Psoas muscle (tissue), 8 donors: ENCODE measurements around the gene CNDP1. TPM values are rescaled to one million over a fixed set of nuclear protein-coding genes. Genes with fewer than 3 reads are reported as not detected.
A peak's percentile ranks its signal among the peaks of the same experiment; 100 is the strongest.

Experiments
- ATAC-seq, 4 donors: fragments of 200-7000 bp; cut with Tn5 transposase; one replicate each; pipeline ENCODE4 v1.9.1; 2020; ENCODE audit warnings: moderate library complexity in 3 of 4, mild to moderate bottlenecking in 2 of 4
- DNase-seq, 2 donors: peaks; one replicate each; pipeline ENCODE4 v3.0.0-alpha.2; 2020
- H3K27ac ChIP-seq: fragments of 200-600 bp; one replicate; pipeline ENCODE4 v1.8.0; 2022
- H3K27me3 ChIP-seq, 3 donors: fragments of 200-600 bp in 1 of 3; one replicate each; pipeline versions ENCODE4 v1.6.1 to v1.8.0; 2013 to 2022; ENCODE audit warnings: low read length in 2 of 3, mild to moderate bottlenecking in 2 of 3, moderate library complexity in 1 of 3; ENCODE audit not compliant: insufficient read depth in 3 of 3
- H3K36me3 ChIP-seq, 2 donors: fragments of 200-600 bp in 1 of 2; one replicate each; pipeline versions ENCODE4 v1.6.1 to v1.8.0; 2013 to 2022; ENCODE audit warnings: low read depth in 1 of 2, mild to moderate bottlenecking in 1 of 2, moderate library complexity in 1 of 2; ENCODE audit not compliant: insufficient read depth in 1 of 2
- H3K4me1 ChIP-seq: fragments of 200-600 bp; one replicate; pipeline ENCODE4 v1.8.0; 2022
- H3K4me3 ChIP-seq: fragments of 200-600 bp; one replicate; pipeline ENCODE4 v1.8.0; 2022; ENCODE audit warnings: mild to moderate bottlenecking
- H3K9me3 ChIP-seq: fragments of 200-600 bp; one replicate; pipeline ENCODE4 v1.8.0; 2022
- WGBS, 3 donors: extraction: QIAGEN DNeasy Blood & Tissue Kit; methylation state at CpG; one replicate each; pipeline versions ENCODE4 v1.1.6 to v1.1.7; 2013; 5-methylcytosine and 5-hydroxymethylcytosine counted together
- intact Hi-C, 2 donors: fragments of 100-400 bp; cut with DNase I; formaldehyde crosslinking; loops; one replicate each; pipeline versions ENCODE4 v1.11.0 to v1.14.2; 2022
- polyA plus RNA-seq, 3 donors: library from polyadenylated mRNA; stranded (reverse); fragments of 200-250 nt; gene quantifications; one replicate each; pipeline ENCODE4 v1.2.3, GENCODE V29; 2013
- total RNA-seq, 4 donors: library from RNA; stranded (reverse); fragmentation: NEBNext Ultra II Directional in 2 of 4; extraction: Animal tissue kit (Norgen Biotek cat#: 25700) in 2 of 4; gene quantifications; one replicate each; pipeline versions ENCODE4 v1.2.1 to v1.2.4, GENCODE V29; 2021 to 2023
- TF ChIP-seq, protein P1 (sequence below): fragments of 200-600 bp; IDR thresholded peaks from one replicate; pipeline ENCODE4 v1.8.0; 2022; ENCODE audit warnings: antibody characterized with exemption
- donor health status: healthy with polysubstance abuse.
- donor health status: DM: no; HTN: no; CAD: no; lungs with moderate emphysema.
- donor health status: Bipolar disorder and iron deficiency.
- donor health status: healthy.
- donor health status: DM: yes; HTN: yes; CAD: no.
- donor health status: DM: no; HTN: no; CAD: no.
- donor health status: DM: no; HTN: no; CAD: no.
- donor health status: DM: yes; HTN: yes; CAD: no.

CNDP1 gene
- total and polyA plus RNA-seq, 7 donors: 0.04 TPM; not detected in 6

DNA sequence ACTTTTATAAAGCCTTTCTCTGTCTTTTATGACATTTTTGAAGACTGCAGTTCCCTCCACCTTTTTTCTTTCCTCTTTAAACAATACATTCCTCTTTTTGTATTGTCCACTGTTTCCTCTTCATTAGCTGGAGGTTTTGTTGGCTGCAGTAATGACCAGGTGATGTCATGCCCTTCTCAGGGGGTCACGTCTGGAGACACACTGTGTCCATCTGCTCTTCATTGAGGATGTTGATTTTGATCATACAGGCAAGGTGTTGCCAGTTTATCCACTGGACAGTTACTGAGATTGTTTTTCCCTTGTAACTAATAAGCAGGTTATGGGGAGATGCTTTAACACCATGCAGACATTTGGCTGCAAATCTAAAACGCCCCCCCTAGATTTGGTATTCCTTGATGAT is 83.2 kb downstream of the CNDP1 start:
- ATAC-seq: no peak
- no peaks in the 10 kb centered on the region for H3K36me3 ChIP-seq
- intact Hi-C loops: no loop called here
- H3K27me3 ChIP-seq: no peaks in the 10 kb centered on the region
- WGBS, 3 donors: 59 to 68% (median 67%) methylated on average over 2 of the region's 2 CpGs
- no peak overlapping the region for H3K4me3 ChIP-seq
- no peak for DNase-seq
- peaks cover 6% of the 10 kb centered on the region for H3K4me1 ChIP-seq
- no peak overlapping the region for H3K27ac ChIP-seq
- TF ChIP-seq, protein P1, sequence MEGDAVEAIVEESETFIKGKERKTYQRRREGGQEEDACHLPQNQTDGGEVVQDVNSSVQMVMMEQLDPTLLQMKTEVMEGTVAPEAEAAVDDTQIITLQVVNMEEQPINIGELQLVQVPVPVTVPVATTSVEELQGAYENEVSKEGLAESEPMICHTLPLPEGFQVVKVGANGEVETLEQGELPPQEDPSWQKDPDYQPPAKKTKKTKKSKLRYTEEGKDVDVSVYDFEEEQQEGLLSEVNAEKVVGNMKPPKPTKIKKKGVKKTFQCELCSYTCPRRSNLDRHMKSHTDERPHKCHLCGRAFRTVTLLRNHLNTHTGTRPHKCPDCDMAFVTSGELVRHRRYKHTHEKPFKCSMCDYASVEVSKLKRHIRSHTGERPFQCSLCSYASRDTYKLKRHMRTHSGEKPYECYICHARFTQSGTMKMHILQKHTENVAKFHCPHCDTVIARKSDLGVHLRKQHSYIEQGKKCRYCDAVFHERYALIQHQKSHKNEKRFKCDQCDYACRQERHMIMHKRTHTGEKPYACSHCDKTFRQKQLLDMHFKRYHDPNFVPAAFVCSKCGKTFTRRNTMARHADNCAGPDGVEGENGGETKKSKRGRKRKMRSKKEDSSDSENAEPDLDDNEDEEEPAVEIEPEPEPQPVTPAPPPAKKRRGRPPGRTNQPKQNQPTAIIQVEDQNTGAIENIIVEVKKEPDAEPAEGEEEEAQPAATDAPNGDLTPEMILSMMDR: no peak
- H3K9me3 ChIP-seq: no peaks in the 10 kb centered on the region

DNA sequence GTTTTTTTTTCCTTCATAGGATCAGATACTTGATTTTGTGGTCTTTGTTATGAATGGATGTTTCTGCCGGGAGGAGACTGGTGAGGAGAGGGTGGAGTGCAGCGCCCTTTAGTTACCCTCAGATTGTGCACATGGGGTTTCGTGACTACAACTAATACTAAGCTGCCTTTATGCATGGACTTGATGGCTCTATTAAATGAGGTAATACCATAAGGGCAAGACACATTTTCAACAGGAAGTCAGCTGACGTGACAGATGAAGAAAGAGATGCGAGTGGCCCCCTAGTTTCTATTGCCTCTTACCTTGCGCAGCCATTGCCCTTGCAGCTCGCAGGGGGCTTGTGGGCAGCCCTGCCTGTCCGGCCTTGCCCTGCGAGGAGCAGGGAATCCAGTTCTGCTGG is 87.8 kb downstream of the CNDP1 start:
- Histone ChIP-seq H3K27me3 (no peaks in the 10 kb centered on the region), H3K4me1 (peaks cover 5% of the 10 kb centered on the region), H3K27ac (no peak overlapping the region), H3K4me3 (no peak overlapping the region), H3K9me3 (no peaks in the 10 kb centered on the region), H3K36me3 (no peaks in the 10 kb centered on the region)
- 82 to 84% (median 84%) methylated on average over 9 of the region's 9 CpGs for WGBS, 3 donors
- TF ChIP-seq, protein P1: no peak
- intact Hi-C loops: no loop called here
- no peak for ATAC-seq
- no peak for DNase-seq

DNA sequence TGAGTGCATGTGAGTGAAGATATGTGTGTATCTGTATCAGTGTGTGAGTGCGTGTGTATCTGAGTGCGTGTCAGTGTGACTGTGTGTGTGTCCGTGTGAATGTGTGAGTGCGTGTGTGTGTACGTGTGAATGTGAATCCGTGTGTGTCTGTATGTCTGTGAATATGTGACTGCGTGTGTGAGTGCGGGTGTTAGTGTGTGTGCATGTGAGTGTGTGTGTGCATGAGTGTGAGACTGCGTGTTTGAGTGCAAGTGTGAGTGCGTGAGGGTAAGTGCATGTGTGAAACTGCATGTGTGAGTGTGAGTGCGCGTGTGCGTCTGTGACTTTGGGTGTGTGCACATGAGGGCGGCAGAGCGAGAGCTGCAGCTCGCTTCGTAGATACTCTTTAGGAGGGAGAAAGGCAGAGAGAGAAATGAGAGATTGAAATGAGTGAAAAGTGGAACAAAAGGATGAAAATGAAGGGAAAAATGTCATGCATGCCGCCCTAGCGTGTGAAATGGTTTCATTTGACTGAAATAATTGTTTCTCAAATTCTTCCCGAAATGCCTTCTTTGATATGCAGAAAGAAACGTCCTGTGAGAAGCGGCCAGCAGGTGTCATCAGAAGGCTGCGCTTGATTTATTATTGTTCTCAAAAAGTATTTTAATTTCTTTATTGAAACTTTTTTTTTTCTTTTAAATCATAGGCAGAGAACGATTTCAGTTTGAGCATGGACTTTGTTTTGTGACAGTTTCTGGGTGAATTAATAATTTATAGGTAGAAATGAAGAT is 88.9 kb downstream of the CNDP1 start:
- DNase-seq (no peak), ATAC-seq (peak in 1 of 4 donors; percentile 58)
- no peak overlapping the region for H3K27ac ChIP-seq
- intact Hi-C loops: no loop called here
- TF ChIP-seq, protein P1: peak; percentile 46
- no peaks in the 10 kb centered on the region for H3K27me3 ChIP-seq
- peaks cover 5% of the 10 kb centered on the region for H3K4me1 ChIP-seq
- H3K4me3 ChIP-seq: no peak overlapping the region
- no peaks in the 10 kb centered on the region for H3K36me3 ChIP-seq
- WGBS, 3 donors: 65 to 72% (median 66%) methylated on average over 24 of the region's 24 CpGs
- no peaks in the 10 kb centered on the region for H3K9me3 ChIP-seq

DNA sequence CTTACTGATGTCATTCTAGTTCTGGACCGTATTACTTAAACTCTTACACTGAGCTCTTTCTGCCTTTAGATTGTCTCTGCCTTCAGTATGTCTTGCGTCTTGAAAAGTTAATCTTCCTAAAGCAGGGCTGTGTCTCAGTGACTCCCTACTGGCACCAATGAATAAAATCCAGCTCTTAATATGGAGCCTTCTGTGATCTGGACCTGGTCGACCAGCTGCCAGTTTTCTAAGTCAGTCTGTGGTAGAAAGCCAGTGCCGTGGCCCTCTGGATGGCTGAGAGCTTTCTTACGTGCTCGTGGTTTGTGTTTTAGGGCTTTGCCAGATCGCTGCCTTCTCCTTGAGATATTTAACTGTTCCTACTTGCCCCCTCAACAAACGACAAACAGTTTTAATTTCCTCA is 90.2 kb downstream of the CNDP1 start:
- ATAC-seq (no peak), DNase-seq (no peak)
- no peak overlapping the region for H3K27ac ChIP-seq
- intact Hi-C loops: no loop called here
- TF ChIP-seq, protein P1: no peak
- H3K4me1 ChIP-seq: peaks cover 5% of the 10 kb centered on the region
- H3K9me3 ChIP-seq: no peaks in the 10 kb centered on the region
- no peaks in the 10 kb centered on the region for H3K27me3 ChIP-seq
- 80 to 88% (median 84%) methylated on average over 8 of the region's 8 CpGs for WGBS, 3 donors
- no peaks in the 10 kb centered on the region for H3K36me3 ChIP-seq
- H3K4me3 ChIP-seq: no peak overlapping the region

DNA sequence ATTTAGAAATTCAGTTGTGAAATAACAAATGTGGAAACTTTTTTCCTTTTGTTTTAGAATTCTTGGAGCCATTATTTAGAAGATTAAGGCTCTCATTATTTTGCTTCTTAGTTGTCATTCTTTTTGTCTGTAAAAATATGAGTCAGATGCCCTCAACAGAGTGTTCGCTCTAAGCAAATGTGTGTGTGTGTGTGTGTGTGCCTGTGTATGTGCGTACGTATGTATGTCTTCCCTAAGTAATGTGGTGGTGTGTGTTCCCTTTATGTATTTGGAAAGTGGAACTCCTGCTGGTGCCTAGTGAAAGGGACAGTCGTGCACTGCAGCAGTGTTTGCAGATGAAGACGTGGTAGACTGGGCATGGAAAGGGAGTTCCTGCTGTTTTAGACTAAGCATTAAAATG is 90.9 kb downstream of the CNDP1 start:
- intact Hi-C loops: no loop called here
- TF ChIP-seq, protein P1: no peak
- H3K4me3 ChIP-seq: no peak overlapping the region
- H3K27ac ChIP-seq: no peak overlapping the region
- no peaks in the 10 kb centered on the region for H3K36me3 ChIP-seq
- H3K9me3 ChIP-seq: no peaks in the 10 kb centered on the region
- ATAC-seq: no peak
- H3K4me1 ChIP-seq: peaks cover 5% of the 10 kb centered on the region
- DNase-seq: no peak
- WGBS, 3 donors: 90 to 95% (median 92%) methylated on average over 5 of the region's 5 CpGs
- no peaks in the 10 kb centered on the region for H3K27me3 ChIP-seq
